Activated CD4-positive, alpha-beta T cell treated with anti-CD3 and anti-CD28 coated beads for 36 hours (primary cell): ENCODE results near the gene DEFB110. TPM values are rescaled to one million over a fixed set of nuclear protein-coding genes. Genes with fewer than 3 reads are reported as not detected.

Source experiments
- ATAC-seq: fragments of 200-7000 bp; cut with Tn5 transposase; one replicate; pipeline ENCODE4 v1.10.0; 2021; ENCODE audit warnings: mild to moderate bottlenecking, moderate library complexity
- CTCF ChIA-PET: fragments of 350-600 bp; sonication (Branson Sonifier 250); formaldehyde crosslinking; loops from one replicate; lab custom pipeline; 2021; ENCODE audit warnings: antibody characterized with exemption; lab: Charles Lee
- POLR2A ChIA-PET: fragments of 350-600 bp; sonication (Branson Sonifier 250); formaldehyde crosslinking; loops from one replicate; lab custom pipeline; 2021; ENCODE audit warnings: antibody characterized with exemption, inconsistent platforms; lab: Charles Lee
- DNase-seq: peaks from one replicate; pipeline ENCODE4 v3.0.0-alpha.2; 2020
- H3K27ac Mint-ChIP-seq: one replicate; pipeline ENCODE4 v1.8.0; 2021; ENCODE audit warnings: mixed read lengths
- H3K27me3 Mint-ChIP-seq: one replicate; pipeline ENCODE4 v1.8.0; 2021; ENCODE audit warnings: mixed read lengths
- H3K36me3 Mint-ChIP-seq: one replicate; pipeline ENCODE4 v1.8.0; 2021; ENCODE audit warnings: low read depth, mixed read lengths
- H3K4me1 Mint-ChIP-seq: one replicate; pipeline ENCODE4 v1.8.0; 2021; ENCODE audit warnings: mixed read lengths
- H3K4me3 Mint-ChIP-seq: one replicate; pipeline ENCODE4 v1.8.0; 2021; ENCODE audit warnings: mild to moderate bottlenecking, moderate library complexity, mixed read lengths
- H3K9me3 Mint-ChIP-seq: one replicate; pipeline ENCODE4 v1.8.0; 2021; ENCODE audit warnings: low read depth, mixed read lengths
- intact Hi-C, 2 experiments: fragments of 100-400 bp; cut with DNase I in 1 of 2; cut with micrococcal nuclease in 1 of 2; formaldehyde crosslinking; loops; one replicate each; pipeline versions ENCODE4 v1.14.2 to v1.15.1; 2022 to 2024; cut with DNase I, micrococcal nuclease
- total RNA-seq, 2 experiments: library from RNA; stranded (reverse); gene quantifications; one replicate each; pipeline ENCODE4 v1.2.3, GENCODE V29; 2021

DEFB110 gene
- not detected for total RNA-seq

DNA sequence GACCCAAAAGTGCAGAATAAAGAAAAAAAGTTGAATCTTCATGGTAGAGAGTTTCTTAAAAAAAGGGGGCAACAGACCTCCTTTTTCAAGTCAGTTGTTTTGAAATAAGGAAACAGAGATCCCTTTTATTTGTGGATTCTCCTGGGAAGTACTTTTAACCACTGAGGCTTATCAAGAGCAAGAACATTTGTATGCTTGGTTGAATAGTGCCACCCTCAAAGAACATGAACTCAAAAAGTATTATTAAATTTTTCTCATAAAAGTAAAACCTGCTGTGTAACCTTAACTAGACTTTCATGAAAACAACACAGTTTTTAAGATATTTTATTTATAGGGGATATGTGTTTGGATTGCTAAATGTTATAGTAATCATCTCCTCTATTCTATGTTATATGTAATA is at the start of gene DEFB110:
Gene DEFB110 (minus strand): TSS at position 101 of the 400 bp plus-strand sequence. CDS start 59 bp downstream, at position 42.
- H3K4me1 Mint-ChIP-seq = no peaks in the 10 kb centered on the region
- no peak for DNase-seq

DNA sequence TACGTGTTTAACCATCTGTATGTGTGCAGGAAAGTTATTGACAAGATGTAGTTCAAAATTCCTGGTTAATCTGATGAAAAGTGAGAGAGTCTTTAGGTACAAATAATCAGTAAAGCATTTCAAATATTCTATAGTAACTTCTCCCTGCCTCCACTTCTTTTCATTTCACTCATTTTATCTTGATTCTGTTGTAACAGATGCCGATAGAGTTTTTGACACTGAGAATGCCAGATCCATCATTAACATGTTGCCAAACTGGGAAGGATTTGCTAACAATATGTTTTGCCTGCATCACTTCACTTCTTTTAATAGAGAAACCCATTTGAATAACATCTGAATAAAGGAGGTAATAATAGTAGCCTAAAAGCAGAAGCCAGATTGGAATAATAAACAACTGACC is 48.3 kb upstream of the DEFB110 start:
- Mint-ChIP-seq H3K9me3 (peaks cover 6% of the 10 kb centered on the region), H3K27me3 (no peaks in the 10 kb centered on the region), H3K4me1 (no peaks in the 10 kb centered on the region), H3K27ac (no peak overlapping the region), H3K36me3 (no peaks in the 10 kb centered on the region), H3K4me3 (no peak overlapping the region)
- intact Hi-C loops = no loop called here
- ATAC-seq = no peak
- ChIA-PET POLR2A (no interaction called here), CTCF (no interaction called here)
- no peak for DNase-seq

More for the DNA sequence above, at the start of gene DEFB110:
- intact Hi-C loops = no loop called here
- Mint-ChIP-seq H3K27me3 (no peaks in the 10 kb centered on the region), H3K4me3 (no peak within 1 kb of the TSS), H3K27ac (no peak within 1 kb of the TSS), H3K36me3 (no peaks in the 10 kb centered on the region), H3K9me3 (no peaks in the 10 kb centered on the region)
- no peak for ATAC-seq
- POLR2A ChIA-PET = no interaction called here
- CTCF ChIA-PET = no interaction called here

GRCh38 chr6:50062051-50062450 is 40.3 kb upstream of the DEFB110 start:
- Mint-ChIP-seq H3K9me3 (no peaks in the 10 kb centered on the region), H3K4me1 (no peaks in the 10 kb centered on the region), H3K4me3 (no peak overlapping the region), H3K27me3 (no peaks in the 10 kb centered on the region), H3K36me3 (no peaks in the 10 kb centered on the region), H3K27ac (no peak overlapping the region)
- CTCF ChIA-PET = interaction anchor here (0.6 kb wide), 1 partner anchor 11 kb away, joined by 3 read pairs; no protein-coding TSS in a partner anchor
- intact Hi-C loops = no loop called here
- DNase-seq = no peak
- no peak for ATAC-seq
- POLR2A ChIA-PET = no interaction called here

DNA sequence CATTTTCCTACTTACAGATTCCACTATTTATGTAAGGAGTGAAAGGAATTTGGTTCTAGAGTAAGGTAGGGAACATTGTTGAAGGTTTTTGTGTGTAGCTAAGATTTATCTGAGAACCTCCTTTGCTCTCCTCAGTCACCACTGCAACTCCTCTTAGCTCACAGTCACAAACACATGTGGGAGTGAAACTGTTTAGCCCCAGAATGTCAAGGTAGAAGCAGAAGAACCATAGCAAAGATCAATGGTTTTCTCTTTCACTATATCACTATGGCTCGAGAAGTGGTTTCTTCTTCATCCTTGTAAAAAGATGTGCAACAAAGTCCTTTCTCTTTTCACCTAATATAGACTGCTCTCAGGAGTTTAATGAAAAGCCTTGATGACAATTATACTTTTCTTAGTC is 34.4 kb upstream of the DEFB110 start:
- no peak overlapping the region for H3K27ac Mint-ChIP-seq
- ATAC-seq (no peak), DNase-seq (no peak)
- ChIA-PET POLR2A (no interaction called here), CTCF (no interaction called here)
- no peaks in the 10 kb centered on the region for H3K4me1 Mint-ChIP-seq
- H3K36me3 Mint-ChIP-seq = no peaks in the 10 kb centered on the region
- intact Hi-C loops = no loop called here
- no peaks in the 10 kb centered on the region for H3K27me3 Mint-ChIP-seq
- no peak overlapping the region for H3K4me3 Mint-ChIP-seq
- no peaks in the 10 kb centered on the region for H3K9me3 Mint-ChIP-seq

DNA sequence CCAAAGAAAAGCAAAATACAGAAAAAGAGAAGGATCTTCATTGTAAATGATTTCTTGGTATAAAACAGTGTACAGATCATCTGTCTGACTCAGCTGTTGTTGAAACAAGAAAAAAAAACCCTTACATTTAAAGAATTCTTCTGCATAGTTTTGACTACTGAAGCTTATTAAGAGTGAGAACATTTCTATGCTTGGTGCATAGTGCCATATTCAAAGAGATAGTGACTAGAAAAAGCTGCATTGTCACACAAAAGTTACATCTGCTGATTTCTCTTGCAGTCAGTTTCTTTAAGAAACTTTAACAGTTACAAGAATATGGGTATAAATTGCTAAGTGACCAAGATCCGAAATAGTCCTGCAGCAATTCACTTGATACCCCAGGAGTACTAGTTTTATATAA is 28.0 kb upstream of the DEFB110 start, which contains the start of gene DEFB112:
Gene DEFB112 (minus strand): TSS at position 101 of the 400 bp plus-strand sequence. CDS start 60 bp downstream, at position 41.
- no peak within 1 kb of the TSS for H3K4me3 Mint-ChIP-seq
- H3K27me3 Mint-ChIP-seq = no peaks in the 10 kb centered on the region
- intact Hi-C loops = no loop called here
- ChIA-PET POLR2A (no interaction called here), CTCF (no interaction called here)
- H3K4me1 Mint-ChIP-seq = no peaks in the 10 kb centered on the region
- DNase-seq = no peak
- H3K36me3 Mint-ChIP-seq = no peaks in the 10 kb centered on the region
- no peak within 1 kb of the TSS for H3K27ac Mint-ChIP-seq
- no peaks in the 10 kb centered on the region for H3K9me3 Mint-ChIP-seq
- ATAC-seq = no peak

GRCh38 chr6:50047026-50047425 is 25.2 kb upstream of the DEFB110 start:
- DNase-seq (no peak), ATAC-seq (no peak)
- POLR2A ChIA-PET = no interaction called here
- Mint-ChIP-seq H3K4me1 (no peaks in the 10 kb centered on the region), H3K27me3 (no peaks in the 10 kb centered on the region), H3K9me3 (no peaks in the 10 kb centered on the region), H3K4me3 (no peak overlapping the region), H3K27ac (no peak overlapping the region), H3K36me3 (no peaks in the 10 kb centered on the region)
- intact Hi-C loops = no loop called here
- CTCF ChIA-PET = no interaction called here

- Mint-ChIP-seq H3K27ac (no peak overlapping the region), H3K4me1 (no peaks in the 10 kb centered on the region), H3K4me3 (no peak overlapping the region), H3K27me3 (no peaks in the 10 kb centered on the region), H3K36me3 (no peaks in the 10 kb centered on the region), H3K9me3 (peaks cover 4% of the 10 kb centered on the region)
- ChIA-PET POLR2A (no interaction called here), CTCF (interaction anchor here (0.7 kb wide), 1 partner anchor 1525 kb away, joined by 3 read pairs; no protein-coding TSS in a partner anchor)
- no peak for ATAC-seq
- intact Hi-C loops = no loop called here
- no peak for DNase-seq
Observed at GRCh38 chr6:50030777-50031562, 9.2 kb upstream of the DEFB110 start.

- Mint-ChIP-seq H3K27me3 (no peaks in the 10 kb centered on the region), H3K9me3 (peaks cover 3% of the 10 kb centered on the region), H3K4me3 (no peak overlapping the region), H3K36me3 (no peaks in the 10 kb centered on the region), H3K4me1 (no peaks in the 10 kb centered on the region), H3K27ac (no peak overlapping the region)
- CTCF ChIA-PET = interaction anchor here (0.7 kb wide), 1 partner anchor 1524 kb away, joined by 3 read pairs; no protein-coding TSS in a partner anchor
- intact Hi-C loops = no loop called here
- POLR2A ChIA-PET = no interaction called here
- ATAC-seq (no peak), DNase-seq (no peak)
Observed at GRCh38 chr6:50030350-50030749, 8.6 kb upstream of the DEFB110 start.

- Mint-ChIP-seq H3K27ac (no peak overlapping the region), H3K4me3 (no peak overlapping the region), H3K4me1 (no peaks in the 10 kb centered on the region), H3K27me3 (no peaks in the 10 kb centered on the region), H3K36me3 (no peaks in the 10 kb centered on the region), H3K9me3 (peaks cover 3% of the 10 kb centered on the region)
- ATAC-seq (no peak), DNase-seq (no peak)
- intact Hi-C loops = no loop called here
- ChIA-PET CTCF (interaction anchor here (0.8 kb wide), 1 partner anchor 42 kb away, joined by 3 read pairs; no protein-coding TSS in a partner anchor), POLR2A (no interaction called here)
Observed at GRCh38 chr6:50025258-50025657, 3.5 kb upstream of the DEFB110 start.

DNA sequence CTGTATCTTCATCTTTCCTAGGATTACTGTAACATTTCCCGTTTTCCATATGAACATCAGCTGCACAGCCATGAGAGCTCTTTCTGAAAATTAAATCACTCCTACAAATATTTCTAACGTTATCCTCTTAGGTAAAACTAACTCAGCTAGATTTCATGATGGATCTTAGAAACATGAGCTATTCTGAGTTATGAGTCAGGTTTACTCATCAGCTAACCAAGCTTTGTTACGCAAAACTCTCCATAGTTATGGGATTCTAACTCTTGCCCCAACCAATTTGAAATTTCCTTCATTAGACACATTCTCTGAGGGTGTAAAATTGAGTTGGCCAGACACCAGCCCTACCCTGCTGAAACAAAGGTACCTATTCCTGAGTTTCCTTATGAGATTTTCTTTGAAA is 14.0 kb downstream of the DEFB110 start:
- CTCF ChIA-PET = interaction anchor here (0.8 kb wide), 1 partner anchor 1952 kb away, joined by 3 read pairs; no protein-coding TSS in a partner anchor
- ATAC-seq (no peak), DNase-seq (no peak)
- intact Hi-C loops = no loop called here
- no peaks in the 10 kb centered on the region for H3K4me1 Mint-ChIP-seq
- POLR2A ChIA-PET = no interaction called here
- no peaks in the 10 kb centered on the region for H3K27me3 Mint-ChIP-seq
- no peaks in the 10 kb centered on the region for H3K36me3 Mint-ChIP-seq
- no peak overlapping the region for H3K4me3 Mint-ChIP-seq
- no peak overlapping the region for H3K27ac Mint-ChIP-seq
- H3K9me3 Mint-ChIP-seq = no peaks in the 10 kb centered on the region

DNA sequence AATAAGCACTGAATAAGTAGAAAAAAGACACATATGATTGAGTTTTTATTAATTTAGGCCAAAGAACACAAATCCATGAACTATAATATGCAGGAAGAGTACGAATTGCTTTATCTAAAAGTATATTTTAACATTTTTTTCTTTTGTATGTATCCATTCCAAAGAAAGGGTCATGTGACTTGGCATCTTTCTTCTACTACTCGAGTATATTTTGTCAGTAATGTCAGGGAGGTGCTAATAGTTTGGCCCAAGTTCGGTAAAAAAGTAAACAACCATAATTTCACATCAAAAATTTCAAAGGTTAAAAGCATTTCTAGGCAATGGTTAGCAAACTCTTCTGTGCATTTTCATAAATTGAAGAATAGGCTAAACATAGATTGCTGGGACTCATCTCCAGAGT is 18.7 kb downstream of the DEFB110 start:
- Mint-ChIP-seq H3K4me3 (no peak overlapping the region), H3K9me3 (no peaks in the 10 kb centered on the region), H3K36me3 (no peaks in the 10 kb centered on the region), H3K4me1 (no peaks in the 10 kb centered on the region), H3K27ac (no peak overlapping the region), H3K27me3 (no peaks in the 10 kb centered on the region)
- ChIA-PET POLR2A (no interaction called here), CTCF (no interaction called here)
- intact Hi-C loops = no loop called here
- DNase-seq = no peak
- ATAC-seq = no peak

GRCh38 chr6:49995278-49995677 is 26.5 kb downstream of the DEFB110 start:
- ChIA-PET CTCF (no interaction called here), POLR2A (no interaction called here)
- H3K4me3 Mint-ChIP-seq = no peak overlapping the region
- no peaks in the 10 kb centered on the region for H3K4me1 Mint-ChIP-seq
- no peaks in the 10 kb centered on the region for H3K36me3 Mint-ChIP-seq
- DNase-seq (no peak), ATAC-seq (no peak)
- H3K27me3 Mint-ChIP-seq = no peaks in the 10 kb centered on the region
- intact Hi-C loops = no loop called here
- H3K9me3 Mint-ChIP-seq = no peaks in the 10 kb centered on the region
- no peak overlapping the region for H3K27ac Mint-ChIP-seq
